NCI-H1105 (cell line): ENCODE data around the gene CCDC60.
A peak's percentile ranks its signal among the peaks of the same experiment; 100 is the strongest.

Experiments
- DNase-seq: peaks from one replicate; lab custom pipeline; 2025; lab: John Stamatoyannopoulos, UW

CCDC60 gene

DNA sequence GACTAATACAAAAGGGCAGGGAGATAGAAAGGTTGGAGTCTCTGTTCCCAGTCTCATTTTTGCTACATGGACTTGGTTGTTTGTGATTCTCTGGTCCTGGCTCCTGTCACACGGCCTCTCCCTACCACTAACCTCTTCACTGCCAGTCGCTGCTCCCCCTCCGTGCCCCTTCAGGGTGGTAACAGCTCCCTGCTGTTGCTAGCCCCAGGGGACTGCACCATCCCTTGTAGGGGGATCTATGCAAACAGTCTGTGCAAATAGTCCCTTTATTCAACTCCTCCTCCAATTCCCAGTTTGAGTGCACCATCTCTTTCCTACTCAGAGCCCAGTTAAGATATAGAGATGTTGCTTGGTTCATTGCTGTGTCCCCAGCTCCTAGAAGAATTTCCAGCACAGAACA is 51.1 kb downstream of the CCDC60 start:
- no peak for DNase-seq

DNA sequence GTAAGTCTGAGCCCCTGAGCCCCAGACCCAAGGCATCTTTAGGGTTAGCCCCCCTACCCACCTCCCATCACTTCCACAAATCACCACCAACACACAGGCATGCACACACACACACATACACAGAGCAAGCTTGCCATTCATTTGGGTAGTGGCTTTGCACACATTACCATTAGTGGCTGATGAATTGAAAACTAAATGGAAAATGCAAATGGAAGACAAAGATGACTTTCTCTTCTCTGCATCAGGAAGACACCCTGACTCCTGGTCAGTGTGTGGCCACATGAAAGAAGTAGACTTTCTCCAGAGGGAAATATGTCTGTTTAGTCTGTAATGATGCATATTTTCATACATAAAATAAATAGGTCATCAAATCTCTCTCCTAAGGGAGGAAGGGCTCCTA is 55.2 kb downstream of the CCDC60 start:
- no peak for DNase-seq

DNA sequence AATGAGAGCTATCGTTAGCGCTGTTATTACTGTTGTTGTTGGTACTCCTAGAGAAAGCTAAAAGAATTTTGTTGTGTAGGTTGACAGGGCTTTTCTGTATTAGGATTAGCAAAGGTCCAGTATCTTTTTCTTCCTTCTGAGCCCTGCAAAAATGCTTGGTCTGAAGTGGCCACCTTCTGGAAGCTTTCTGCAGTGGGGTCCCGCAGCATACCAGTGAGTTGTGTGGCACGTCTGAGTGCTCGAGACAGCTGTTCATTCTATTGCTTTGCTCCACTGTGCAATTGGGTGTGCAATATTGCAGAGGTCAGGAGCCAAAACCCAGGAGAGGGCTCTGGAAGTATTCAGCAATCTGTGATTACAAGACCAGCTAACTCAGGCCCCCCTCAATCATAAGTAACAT is 57.1 kb downstream of the CCDC60 start:
- DNase-seq = no peak

DNA sequence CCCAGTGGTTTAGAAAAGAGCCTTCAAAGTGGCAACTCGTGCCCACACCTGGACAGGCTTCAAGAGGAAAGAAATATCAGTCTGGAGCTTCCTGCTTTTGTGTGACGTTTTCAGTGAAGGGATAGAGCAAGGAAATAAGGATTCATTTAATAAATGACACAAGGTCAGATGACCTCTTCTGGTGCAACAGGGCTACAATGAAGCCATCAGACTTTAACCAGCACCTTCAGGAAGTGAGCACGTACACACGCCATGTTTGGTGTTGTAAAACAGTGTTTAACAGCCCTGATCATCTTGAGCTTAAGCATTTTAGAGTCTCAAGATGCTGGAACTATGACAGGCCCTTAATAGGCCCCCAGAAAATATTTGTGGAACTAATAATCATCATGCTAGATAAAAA is 59.1 kb downstream of the CCDC60 start:
- DNase-seq = no peak

DNA sequence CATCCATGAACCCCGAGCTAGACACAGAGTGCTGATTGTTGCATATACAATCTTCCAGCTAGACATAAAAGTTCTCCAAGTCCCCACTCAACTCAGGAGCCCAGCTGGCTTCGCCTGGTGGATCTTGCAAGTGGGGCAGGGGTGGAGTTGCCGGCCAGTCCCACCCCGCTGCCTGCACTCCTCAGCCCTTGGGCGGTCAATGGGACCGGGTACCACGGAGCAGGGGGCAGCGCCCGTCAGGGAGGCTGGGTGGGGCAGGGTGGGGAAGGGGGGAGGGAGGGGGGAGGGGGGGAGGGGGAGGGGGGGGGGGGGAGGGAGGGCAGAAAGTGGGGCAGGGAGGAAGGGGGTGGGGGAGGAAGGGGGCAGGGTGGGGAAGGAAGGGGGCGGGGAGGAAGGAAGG is 63.0 kb downstream of the CCDC60 start:
- DNase-seq = no peak

DNA sequence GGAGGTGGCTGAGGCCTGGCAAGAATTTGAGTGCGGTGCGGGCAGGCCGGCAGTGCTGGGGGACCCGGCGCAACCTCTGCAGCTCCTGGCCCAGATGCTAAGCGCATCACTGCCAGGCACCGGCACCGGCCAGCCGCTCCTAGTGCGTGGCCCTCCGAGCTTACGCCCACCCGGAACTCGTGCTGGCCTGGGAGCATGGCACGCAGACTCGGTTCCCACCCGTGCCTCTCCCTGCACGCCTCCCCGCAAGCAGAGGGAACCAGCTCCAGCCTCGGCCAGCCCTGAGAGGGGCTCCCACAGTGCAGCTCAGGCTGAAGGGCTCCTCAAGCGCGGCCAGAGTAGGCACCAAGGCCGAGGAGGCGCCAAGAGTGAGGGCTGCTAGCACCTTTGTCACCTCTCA is 63.7 kb downstream of the CCDC60 start:
- no peak for DNase-seq

DNA sequence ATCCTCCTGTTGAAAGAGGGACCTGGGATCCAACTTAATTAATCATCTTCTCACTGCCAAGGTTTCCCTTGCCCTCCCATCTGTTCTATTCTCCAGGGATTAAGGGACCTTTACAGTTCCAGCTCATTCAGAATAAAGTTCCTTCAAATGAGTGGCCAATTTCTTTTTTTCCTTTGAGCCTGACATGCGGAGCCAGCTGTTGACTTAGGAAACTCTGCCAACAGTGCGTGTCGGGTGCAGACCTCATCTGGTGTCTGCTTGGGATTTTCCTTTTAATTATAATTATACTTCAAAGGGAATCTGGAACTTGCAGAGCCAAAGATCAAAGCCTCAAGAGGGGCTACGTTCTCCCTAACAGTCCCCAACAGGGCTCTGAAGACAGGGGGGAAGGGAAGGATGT is 64.8 kb downstream of the CCDC60 start:
- DNase-seq = peak; percentile 16

DNA sequence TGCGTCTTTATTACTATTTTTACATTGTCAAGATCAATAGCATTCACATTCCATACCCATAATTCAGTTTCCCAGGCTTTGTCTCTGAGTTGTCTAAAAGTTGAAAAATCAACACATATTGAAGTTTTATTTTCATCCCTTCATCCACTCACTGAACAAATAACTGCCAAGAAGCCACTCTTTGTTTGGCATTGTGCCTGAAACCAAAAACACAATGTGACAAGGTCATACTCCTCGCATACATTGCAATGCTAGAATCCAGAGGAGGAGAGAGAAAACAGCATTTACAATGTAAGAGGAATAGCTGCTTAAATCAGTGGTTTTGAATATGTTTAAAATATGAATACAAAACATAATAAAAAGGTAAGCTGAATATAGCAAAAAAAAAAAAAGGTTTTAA is 71.8 kb downstream of the CCDC60 start:
- peak; percentile 4 for DNase-seq

DNA sequence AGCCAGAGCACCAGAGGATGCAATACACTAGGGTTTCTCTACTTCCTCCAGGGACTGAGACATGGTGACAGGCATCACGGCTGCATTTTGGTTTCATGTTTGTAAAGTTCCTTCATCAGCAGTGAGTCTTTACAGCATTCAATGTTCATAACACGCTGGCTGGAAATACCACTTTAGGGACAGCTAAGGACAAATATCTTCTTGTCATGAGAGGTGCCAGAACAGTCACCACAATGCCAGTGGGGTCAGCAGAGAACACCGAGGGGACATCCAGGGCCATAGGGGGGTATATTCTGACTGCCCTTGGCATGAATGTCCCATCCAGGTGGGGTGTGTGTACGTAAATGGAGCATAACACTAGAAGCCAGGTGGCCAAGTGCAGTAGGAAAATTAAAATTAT is 72.3 kb downstream of the CCDC60 start:
- DNase-seq = no peak

DNA sequence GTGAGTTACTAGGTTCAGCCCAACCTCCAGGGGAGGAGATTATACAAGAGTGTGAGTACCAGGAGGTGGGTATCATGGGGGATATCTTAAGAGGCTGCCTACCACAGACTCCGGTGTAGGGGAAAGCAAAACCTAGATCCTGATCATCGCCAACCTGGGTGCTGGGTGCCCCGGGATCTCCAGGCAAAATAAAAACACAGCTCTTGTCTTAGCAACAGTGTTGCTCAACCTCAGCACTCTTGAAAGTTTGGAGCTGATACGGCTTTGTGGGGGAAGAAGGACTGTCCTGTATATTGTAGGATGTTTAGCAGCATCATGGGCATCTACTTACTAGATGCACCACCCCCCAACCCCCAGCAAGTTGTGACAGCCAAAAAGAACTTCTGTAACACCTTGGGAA is 74.5 kb downstream of the CCDC60 start:
- no peak for DNase-seq

DNA sequence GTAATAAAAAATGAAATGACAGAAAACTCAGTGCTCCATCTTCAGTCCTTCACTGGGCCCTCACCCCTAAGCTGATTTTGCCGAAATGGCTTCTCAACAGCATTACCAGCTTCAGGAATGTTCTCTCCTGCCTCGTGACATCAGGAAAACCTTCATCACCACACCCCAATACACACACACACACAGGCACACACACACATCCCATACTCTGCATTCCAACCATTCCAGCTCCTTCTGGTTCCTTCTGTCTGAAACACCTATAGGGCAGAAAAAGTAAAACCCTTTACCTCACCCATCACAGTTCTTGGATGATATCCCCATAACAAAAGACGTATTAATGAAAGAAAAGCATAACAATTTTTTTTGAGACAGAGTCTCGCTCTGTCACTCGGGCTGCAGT is 75.9 kb downstream of the CCDC60 start:
- no peak for DNase-seq

DNA sequence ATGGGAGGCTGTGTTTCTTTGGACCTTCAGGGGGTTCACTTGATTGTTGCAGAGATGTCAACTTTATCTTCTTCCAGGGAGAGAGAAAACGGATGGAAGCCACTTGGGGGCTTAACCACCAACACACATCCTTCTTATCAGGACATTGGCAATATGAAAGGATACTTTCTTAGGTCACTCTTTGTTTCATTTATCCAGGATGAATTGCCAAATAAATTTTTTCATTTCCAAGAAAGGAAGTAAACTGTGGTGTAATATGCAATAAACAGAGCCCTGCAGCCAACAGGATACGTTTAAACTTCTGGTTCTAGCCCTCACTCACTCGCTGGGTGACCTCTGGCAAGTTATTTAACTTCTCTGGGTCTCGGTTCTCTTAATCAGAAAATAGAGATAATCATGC is 77.8 kb downstream of the CCDC60 start:
- no peak for DNase-seq

DNA sequence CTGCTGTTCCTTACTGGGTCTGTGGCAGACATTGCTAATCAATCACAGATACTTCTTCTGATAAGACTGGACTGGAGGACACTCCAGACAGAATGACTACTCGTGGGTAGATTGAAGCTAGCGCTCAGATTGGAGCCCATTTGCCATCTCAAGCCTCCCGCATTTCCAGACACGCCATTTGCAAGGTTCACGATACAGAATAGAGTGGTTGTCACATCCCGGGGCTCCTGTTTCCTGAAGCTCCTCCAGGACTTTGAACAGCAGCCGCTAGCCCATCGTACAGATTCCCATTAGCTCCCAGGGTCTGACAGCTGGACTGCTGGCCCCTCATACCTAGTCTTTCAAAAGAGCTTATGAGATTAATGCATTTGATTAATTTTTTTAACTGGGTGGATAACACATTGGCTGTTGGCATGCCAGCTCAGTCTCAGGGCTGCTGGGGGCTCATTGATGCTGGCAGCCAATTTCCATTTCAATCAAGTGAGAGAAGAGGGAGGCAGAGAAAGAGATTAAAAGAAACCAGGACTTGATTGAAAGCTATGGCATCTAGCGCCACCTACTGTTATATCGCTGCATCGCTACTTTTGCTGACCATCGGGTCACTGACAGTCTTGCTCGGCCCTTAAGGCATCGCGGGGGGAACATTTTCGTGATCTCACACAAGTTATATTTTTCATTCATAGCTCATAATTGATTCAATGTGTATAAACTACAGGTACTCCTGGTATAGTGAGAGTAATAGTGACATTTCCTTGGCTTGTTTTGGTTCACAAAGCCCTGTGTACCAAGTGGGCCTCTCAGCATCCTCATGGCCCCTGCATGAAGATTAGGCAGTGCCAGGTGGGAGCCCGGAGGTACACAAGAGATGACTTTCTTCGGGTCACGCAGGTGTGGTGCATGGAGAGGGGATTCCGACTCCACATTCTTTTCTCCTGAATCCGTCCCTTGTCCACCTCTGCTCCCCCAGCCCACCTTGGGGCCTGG is 78.6 kb downstream of the CCDC60 start:
- peak; percentile 48 for DNase-seq

DNA sequence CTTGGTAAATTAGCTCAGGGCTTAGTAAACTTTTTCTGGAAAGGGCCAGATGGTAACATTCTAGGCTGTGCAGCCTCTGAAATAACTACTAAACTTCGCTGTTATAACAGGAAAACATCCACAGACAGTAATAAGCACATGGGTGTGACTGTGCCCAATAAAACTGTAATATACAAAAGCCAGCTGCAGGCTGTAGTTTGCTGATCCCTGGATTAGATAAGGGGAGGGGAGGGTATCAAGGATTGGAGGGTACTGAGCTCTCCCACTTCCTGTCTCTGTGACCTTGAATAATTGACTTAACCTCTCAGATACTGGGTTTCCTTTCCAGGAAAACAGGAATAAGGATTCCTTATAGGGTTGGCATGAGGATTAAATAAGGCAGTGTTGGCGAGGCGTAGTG is 81.2 kb downstream of the CCDC60 start:
- no peak for DNase-seq

DNA sequence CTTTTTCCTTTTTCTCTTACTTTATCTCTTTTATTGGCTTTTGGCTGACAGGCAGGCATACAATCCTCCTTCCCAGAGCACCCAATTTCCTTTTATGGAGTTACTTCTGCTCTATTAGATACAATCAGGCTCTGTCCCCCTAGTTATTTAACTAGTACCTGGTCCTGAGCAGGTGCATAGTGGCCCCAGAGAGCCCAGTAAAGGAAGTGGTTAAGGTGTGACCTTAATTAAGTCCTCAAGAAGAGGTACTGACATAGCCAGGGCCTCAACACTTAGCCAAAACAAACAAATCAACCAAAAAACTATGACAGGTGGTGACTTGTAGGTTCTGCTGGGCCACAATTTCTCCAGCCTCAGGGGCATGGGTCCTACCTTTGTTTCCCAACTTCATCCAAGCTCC is 82.9 kb downstream of the CCDC60 start:
- peak; percentile 38 for DNase-seq

DNA sequence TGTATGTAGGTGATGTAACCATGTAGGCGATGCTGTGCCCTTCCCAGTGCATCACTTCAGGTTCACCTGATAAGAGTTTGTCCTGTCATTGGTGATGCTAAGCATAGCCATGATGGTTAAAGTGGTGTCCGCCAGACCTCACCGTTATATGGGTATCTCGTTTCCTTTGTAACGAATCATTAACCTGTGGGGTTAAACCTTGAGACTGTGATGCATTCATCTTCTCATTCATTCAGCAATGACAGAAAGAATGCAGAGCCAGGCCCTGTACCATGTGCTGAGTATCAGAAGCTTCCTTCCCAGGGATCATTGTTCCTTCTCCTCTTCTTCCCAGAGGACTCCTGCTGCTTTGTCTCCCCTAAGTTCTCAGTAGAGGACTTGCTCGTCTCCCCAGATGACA is 84.9 kb downstream of the CCDC60 start:
- no peak for DNase-seq

DNA sequence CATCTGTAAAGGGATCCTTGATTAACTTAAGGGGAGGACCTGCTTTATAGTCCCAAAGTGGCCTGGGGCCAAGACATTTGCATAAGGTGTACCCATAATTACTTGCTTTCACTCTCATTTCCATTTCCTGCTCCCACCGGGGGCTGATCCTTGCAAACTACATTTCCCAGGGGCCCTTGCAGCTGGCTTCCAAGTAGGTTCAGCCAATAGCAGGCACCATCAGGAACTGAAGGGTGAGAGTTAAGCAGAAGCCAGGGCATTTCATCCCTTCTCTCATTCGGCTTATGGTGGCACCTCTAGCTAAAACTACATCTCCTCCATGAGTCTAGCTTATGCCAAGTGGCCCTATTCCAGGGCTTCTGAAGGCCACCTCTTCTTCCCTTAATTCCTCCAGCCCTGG is 88.8 kb downstream of the CCDC60 start:
- DNase-seq = no peak

DNA sequence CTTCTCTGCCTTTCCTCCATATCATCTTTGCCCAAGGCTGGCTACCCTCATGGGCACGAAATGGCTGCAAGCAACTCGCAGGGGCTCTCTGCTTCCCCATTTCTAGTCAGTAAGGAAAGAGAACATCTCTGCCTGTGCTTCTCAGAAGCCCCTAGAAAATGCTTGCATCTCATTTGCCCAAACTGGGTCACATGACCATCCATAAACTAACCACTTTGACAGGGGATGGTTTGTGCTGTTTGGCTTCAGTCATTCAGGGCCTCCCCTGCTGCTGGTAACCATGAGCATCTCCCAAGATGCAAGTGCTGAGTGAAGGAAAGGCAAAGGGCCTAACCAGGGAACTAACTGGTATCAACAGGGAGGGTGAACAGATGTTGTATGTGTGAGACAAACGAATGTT is 91.1 kb downstream of the CCDC60 start:
- DNase-seq = no peak

DNA sequence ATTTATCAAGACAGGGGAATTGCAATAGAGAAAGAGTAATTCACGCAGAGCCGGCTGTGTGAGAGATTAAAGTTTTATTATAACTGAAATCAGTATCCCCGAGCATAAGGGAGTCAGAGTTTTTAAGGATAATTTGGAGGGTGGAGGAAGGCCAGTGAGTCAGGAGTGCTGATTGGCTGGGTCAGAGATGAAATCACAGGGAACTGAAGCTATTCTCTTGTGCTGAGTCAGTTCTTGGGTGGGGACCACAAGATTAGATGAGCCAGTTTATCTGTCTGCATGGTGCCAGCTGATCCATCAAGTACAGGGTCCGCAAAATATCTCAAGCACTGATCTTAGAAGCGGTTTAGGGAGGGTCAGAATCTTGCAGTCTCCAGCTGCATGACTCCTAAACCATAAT is 96.6 kb downstream of the CCDC60 start:
- DNase-seq = no peak

DNA sequence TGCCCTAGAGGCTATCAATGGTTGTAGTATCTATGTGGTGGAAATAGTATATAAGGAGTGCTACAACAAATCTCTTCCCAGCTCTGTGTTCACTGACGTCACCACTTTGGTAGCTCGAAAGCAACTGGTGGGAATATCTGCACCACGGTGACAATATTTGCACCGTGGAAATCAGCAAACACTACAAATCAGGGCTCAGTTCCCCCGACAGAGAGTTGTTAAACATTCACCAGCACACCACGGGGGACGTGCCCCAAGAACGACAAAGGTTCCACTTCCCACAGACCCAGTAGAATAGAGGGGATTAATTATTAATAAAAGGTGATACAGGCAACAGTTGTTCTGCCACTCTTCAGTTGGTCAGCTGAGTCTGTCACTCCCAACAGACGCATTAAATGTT is 98.4 kb downstream of the CCDC60 start:
- no peak for DNase-seq

DNA sequence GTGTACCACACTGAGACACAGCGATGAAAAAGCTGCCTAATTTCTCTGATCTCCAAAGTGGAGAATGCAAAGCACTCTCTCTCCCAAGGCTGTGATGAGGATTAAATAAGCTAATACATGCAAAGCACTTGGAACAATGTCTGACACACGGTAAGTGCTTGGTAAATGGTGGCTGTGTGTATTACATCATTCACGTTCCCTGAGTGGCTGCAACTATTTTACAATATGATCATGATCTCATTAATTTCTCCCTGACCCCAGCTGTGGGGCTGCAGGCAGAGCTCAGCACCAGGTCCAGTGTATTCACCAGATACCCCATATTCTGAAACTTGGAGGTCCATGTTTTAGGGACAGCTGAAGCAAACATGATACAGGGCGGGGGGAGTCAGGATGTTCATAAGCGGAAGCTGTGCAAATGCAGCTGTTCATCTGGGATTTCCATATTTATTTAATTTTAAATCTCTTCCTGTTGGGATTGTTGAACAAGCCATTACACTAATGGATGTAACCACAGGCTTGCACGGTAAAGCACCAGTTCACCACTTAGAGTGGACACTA is 106.4 kb downstream of the CCDC60 start:
- no peak for DNase-seq

DNA sequence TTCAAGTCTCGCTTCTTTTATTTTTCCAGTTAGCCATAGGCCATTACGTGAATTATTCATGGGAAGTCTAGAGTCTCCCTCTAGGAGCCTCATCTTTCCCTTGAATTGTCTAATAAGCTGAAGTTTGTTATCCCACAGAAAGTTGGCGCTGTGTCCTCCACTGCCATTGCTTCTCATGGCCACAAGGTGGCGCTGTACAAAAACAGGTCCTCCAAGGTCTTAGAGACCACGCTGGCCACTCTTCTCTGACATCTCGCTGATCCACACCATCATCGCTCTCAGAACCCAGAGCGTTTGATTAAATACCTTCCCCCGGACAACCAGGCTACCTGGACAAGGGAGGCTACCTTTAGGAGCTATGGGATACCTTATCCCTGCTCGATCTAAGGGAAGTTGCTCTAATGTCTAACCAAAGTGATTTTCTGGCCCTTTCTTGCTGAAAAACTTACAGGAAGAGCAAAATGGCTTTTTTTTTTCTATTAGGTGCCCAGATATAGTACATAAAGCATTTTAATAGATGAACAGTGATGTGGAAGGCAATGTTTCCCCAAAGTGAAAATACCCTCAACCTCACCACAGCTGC is 110.0 kb downstream of the CCDC60 start:
- peak; percentile 46 for DNase-seq

DNA sequence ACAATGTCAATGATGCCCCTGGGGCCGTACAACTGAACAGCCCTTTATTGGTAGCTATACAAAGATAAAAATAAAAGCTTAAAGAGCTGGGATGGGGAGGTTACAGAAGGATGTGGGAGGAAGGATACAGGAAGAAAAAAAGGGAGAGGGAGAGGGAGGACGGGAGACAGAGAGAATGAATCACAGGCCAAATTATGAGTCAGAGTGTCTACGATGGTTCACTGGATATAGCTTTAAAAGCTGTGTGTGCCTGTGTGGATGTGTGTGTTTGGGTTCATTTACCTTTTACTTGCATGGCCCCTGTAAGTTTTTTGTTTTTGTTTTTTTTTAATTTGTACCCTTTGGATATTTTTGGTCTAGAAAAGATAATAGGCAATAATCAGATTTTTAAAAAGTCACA is 111.9 kb downstream of the CCDC60 start:
- DNase-seq = no peak
